HEK293 (cell line): ENCODE results near the gene CACNA1H.

Source experiments
- TCF7L2 ChIP-seq: IDR thresholded peaks from 2 replicates; pipeline ENCODE4 v1.6.1; 2011; ENCODE audit warnings: low read depth, mild to moderate bottlenecking, inconsistent platforms, low read length, moderate library complexity, borderline replicate concordance
- ZBTB1 ChIP-seq: fragments of 450-650 bp; formaldehyde crosslinking; IDR thresholded peaks from 2 replicates; pipeline ENCODE4 v1.5.1; 2016; ENCODE audit warnings: missing biosample characterization, missing genetic modification characterization
- ZNF202 ChIP-seq: fragments of 450-650 bp; formaldehyde crosslinking; IDR thresholded peaks from 2 replicates; pipeline ENCODE4 v1.5.1; 2016; ENCODE audit warnings: missing biosample characterization, missing genetic modification characterization, borderline replicate concordance
- ZNF324 ChIP-seq: fragments of 450-650 bp; formaldehyde crosslinking; IDR thresholded peaks from 2 replicates; pipeline ENCODE4 v1.5.1; 2016; ENCODE audit warnings: missing biosample characterization, missing genetic modification characterization
- TF ChIP-seq, protein P1 (sequence below): fragments of 450-650 bp; formaldehyde crosslinking; IDR thresholded peaks from 2 replicates; pipeline ENCODE4 v1.5.1; 2016; ENCODE audit warnings: missing biosample characterization, missing genetic modification characterization

DNA sequence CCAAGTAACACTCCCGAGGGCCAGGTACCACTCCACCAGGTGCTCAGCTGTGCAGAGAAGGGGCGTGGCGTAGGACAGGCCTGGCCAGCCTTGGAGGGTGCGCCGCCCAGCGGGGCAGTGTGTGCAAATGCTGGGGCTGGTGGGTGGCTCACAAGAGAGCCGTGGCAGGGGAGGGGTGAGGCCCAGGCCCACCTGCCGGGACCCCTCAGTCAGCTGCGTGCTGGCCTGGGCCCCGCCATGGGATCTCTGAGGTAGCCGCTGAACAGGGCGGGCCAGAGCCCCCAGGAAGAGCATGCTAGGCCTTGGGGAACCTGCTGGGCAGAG, 63.4 kb downstream of the CACNA1H start:
- TF ChIP-seq TCF7L2 (no peak), ZNF324 (tag by site-specific recombination) (no peak), ZBTB1 (tag by site-specific recombination) (no peak), ZNF202 (tag by site-specific recombination) (no peak)
- TF ChIP-seq, protein P1, sequence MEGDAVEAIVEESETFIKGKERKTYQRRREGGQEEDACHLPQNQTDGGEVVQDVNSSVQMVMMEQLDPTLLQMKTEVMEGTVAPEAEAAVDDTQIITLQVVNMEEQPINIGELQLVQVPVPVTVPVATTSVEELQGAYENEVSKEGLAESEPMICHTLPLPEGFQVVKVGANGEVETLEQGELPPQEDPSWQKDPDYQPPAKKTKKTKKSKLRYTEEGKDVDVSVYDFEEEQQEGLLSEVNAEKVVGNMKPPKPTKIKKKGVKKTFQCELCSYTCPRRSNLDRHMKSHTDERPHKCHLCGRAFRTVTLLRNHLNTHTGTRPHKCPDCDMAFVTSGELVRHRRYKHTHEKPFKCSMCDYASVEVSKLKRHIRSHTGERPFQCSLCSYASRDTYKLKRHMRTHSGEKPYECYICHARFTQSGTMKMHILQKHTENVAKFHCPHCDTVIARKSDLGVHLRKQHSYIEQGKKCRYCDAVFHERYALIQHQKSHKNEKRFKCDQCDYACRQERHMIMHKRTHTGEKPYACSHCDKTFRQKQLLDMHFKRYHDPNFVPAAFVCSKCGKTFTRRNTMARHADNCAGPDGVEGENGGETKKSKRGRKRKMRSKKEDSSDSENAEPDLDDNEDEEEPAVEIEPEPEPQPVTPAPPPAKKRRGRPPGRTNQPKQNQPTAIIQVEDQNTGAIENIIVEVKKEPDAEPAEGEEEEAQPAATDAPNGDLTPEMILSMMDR (tag by site-specific recombination), result no peak
